ENCODE measurements around the gene PRDM7.
"Not testable (repeated sequence)": the region's sequence is repeated elsewhere in the genome, so short reads cannot be mapped to it uniquely, and the experiment has no call there.

PRDM7 gene

DNA sequence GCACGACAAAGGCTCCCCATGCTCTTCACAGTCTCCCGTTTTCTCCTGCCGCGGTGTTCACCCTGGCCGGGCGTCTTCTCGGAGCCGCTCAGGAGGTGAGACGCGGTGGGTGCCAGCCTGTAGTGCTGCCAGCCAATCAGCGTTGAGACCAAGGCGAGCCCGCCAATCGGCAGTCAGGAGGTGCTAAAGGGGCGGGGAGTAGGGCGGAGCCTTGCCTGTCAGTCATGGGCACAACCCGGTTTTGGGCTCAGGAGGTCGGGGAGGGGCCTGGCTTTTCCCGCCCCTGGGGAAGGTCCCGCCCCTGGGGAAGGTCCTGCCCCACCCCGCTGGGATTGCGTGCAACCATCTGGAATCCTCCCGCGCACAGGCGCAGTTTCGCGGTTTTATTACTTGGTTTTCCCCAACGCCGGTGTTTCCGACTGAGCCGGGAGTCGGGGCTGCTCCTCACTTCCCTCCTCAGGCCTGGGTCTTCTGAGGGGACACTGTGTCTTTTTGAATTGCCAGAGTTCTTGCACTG, at the start of gene PRDM7:
TSS of gene PRDM7 (minus strand) at position 92 of the 517 bp plus-strand sequence. CDS start 1,421 bp downstream, outside the sequence.
- DNase-seq (ENCODE audit: low spot score): peak; percentile 97

DNA sequence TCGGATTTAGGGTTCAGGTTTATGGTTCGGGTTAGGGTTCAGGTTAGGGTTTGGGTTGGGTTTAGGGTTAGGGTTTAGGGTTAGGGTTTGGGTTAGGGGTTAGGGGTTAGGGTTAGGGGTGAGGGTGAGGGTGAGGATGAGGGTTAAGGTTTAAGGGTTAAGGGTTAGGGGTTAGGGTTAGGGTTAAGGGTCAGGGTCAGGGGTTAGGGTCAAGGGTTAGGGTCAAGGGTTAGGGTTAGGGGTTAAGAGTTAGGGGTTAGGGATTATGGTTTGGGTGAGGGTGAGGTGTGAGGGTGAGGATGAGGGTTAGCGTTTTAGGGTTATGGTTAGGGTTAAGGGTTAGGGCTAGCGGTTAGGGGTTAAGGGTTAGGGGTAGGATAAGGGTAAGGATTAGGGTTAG, 44.7 kb upstream of the PRDM7 start:
- not testable (repeated sequence) for DNase-seq (ENCODE audit: low spot score)

DNA sequence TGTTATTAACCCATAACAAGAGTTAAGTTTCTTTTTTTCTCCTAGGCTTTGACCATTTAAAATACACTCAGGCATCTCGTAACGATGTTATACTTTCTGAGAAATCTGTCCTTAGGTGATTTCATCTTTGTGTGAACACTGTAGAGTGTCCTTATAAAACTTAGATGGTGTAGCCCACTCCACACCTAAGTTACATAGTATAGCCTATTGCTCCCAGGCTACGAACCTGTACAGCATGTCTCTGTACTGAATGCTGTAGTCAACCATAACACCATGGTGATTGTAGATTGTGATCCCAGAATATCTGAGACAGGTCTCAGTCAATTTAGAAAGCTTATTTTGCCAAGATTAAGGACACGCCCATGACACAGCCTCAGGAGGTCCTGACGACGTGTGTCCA, 30.5 kb upstream of the PRDM7 start:
- DNase-seq (ENCODE audit: low spot score): not testable (repeated sequence)

DNA sequence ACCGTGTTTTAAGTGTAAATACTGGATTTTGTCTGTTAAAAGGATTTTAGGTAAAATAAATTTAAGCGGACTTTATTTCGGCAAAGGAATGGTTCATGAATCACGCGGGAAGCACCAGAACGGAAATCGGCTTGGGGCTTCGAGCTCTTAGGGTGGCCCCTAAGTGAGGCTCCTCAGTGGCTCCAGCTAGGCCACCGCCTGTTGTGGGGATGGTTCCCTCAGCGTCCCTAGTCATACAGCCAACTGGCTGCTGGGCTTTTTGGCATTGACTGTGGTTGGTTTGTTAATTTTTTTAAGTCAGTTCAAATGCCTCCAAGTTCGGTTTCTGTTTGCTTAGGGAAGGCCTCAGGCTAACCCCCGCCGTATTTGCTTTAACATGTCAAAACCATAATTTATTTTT, 29.9 kb upstream of the PRDM7 start:
- not testable (repeated sequence) for DNase-seq (ENCODE audit: low spot score)

DNA sequence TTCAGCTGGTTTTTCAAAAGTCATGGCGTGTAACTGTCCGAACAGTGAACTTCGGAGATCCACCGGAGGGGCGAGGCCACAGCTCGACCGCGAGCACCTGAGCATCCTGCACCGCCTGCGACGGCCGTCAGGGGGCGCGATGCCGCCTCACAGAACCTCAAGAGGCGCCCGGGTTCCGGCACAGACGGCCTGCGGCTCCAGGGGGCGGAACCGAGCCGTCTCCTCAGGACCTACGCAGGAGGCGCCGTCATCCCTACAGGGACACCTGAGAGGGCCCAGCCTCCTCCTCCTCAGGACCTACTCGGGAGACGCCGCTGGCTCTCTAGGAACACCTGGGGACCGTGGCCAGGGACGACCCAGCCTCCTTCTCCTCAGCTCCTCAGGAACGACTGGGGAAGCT, 29.1 kb upstream of the PRDM7 start:
- peak; percentile 32 for DNase-seq (ENCODE audit: low spot score)

DNA sequence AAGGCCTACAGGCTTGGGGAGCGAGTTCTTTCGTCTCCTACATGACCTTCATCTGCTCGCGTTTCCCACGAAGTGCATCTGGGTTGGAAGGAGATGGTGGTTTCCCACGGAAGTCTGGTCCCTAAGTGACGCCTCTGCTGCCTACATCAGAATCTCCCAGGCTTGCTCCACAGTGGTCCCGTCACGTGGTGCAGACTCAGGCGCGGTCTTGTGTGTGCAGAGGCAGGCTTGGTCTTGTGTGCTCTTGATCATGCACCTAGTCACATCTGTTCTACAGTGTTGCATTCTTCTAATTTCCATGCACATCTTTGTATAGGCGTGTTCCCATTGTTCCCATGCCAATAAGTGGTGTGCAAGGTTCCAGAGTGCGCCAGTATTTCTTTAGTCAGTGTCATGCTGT, 27.6 kb upstream of the PRDM7 start:
- DNase-seq (ENCODE audit: low spot score): not testable (repeated sequence)

DNA sequence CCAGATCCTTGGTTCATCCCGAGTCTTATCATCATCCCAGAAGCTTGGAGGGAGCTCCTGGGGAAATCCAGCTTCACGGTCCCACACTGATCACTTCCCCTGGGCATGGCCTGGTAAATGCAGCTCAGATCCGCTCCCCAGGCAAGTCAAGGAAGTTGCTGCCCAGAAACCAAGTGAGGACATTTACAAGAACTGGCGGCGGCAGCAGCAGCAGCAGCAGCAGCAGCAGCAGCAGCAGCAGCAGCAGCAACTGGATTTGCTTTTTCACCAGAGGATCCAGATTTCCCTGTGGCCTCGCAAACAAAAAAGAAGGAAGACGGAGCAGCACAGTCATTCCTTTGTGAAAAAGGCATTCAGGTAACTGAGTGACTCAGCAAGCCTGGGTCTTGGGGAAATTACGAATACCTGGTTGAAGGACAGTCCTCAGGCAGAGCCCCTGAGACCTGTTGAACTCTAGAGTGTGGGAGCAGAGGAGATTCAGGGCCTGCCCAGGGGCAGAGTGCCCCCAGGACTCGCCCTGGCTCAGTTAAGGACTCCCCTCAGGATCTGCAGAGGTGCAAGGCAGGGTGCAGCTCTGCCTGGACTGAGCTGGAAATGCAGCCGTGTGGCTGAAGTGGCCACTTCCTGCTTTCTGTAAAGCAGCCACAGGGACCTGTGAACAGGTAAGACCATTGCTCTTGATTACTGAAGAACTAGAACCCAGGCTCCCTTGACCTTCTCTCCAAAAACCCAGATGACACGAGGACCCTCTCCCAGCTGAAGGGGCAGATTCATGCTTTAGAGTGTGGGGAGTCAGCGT, 25.2 kb upstream of the PRDM7 start:
- not testable (repeated sequence) for DNase-seq (ENCODE audit: low spot score)

DNA sequence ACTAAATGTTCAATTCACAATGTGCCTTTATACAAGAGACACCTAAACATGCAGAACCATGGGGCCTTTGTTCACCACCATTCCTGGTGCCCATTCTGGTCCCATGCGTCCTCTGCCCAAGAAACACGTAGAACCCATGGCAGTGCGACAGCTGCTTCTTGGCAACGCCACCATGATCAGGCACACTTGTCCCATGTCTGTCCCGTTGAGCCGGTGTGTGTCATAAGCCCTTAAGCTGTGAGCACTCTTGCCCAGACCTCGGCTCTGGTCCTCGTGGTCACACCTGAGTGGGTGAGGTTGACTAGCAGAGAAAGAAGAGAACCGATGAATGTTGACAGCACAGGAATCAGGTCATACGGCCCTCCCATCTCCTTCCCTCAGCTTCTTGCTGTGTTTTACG, 24.2 kb upstream of the PRDM7 start:
- DNase-seq (ENCODE audit: low spot score): not testable (repeated sequence)

DNA sequence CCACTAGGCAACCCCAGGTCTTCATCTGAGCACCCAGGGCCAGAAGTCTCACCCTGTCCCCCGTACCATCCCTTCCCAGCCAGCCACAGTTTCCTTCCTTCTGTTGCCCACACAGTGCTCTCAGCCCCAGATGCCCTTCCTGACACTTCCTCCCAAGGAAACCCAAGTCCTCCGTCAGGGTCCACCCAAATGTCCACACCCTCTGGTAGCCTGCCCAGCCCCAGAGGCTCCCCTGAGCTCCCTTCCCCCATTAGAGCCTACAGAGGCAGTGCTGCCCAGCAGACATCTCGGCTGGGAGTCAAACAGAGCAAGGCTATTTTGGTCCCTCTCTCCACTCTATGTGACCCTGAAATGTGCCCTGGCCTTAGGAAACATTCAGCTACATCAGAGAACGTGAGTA, 23.7 kb upstream of the PRDM7 start:
- DNase-seq (ENCODE audit: low spot score): not testable (repeated sequence)

DNA sequence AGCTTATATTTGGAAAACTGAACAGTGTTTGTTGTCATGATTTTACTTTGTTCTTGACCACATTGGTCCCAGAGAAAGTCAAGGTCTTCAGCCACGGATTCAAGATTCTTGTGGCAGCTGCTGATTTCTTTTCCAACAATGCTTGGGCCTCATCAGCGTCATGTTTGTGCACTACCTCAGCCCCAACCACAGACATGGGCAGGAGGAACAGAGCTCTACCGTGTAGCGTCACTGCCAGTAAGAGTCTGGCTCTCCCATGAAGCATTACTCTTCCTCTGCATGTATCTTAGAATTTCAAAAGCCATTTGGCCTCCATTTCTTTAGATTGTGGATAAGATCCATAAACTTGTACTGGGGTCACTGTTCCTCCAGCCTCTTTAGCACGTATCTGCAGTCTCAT, 23.1 kb upstream of the PRDM7 start:
- DNase-seq (ENCODE audit: low spot score): not testable (repeated sequence)

DNA sequence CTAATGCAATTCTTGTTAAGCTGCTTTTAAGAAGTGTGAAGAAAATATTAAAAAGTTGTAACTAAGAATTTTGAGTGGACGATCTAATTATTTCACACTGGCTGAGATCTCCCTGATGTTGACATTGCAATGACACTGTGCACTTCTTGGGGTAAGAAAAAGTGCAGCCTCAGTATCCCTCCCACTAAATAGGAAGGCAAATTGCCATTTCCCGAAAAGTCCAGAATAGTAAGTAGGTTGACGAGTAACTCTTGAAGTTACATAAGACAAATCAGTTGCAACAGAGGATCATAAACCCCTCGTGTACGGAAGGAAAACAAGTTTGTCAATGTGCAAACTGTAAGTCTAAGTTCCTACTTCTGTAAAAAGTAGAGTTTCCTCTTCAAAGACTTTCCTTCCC, 21.8 kb upstream of the PRDM7 start:
- not testable (repeated sequence) for DNase-seq (ENCODE audit: low spot score)

DNA sequence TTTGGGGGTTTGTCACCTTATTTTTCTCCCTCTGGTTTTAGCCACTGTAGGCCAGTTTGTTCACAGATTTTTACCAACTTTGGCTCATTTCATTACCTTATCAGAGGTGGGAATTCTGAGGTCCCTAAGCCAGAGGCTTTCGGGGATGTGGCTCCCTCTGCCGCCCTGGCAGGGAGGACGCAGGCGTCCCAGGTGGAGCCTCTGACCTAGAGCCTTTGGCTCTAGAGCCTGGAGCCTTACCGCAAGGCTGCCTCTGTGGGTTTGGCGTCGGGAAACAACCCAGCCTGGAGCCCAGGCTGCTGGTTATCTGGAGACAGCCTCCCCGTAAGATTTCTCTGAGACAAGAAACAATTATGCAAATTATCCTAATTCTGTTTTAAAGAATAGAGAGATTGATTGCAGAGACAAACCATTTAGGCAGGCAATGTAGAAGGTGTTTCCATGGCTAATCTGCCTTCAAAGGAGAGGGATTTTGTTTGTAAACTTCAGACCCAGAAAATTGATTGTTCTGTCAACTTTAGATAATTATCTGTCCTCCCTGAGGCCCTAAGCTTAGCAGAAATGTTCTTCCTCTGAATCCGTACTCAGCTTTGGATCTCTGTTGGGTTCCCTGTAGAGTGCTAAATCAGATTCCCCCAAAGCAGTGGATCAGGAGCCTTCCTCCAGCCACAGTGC, 20.0 kb upstream of the PRDM7 start:
- not testable (repeated sequence) for DNase-seq (ENCODE audit: low spot score)

DNA sequence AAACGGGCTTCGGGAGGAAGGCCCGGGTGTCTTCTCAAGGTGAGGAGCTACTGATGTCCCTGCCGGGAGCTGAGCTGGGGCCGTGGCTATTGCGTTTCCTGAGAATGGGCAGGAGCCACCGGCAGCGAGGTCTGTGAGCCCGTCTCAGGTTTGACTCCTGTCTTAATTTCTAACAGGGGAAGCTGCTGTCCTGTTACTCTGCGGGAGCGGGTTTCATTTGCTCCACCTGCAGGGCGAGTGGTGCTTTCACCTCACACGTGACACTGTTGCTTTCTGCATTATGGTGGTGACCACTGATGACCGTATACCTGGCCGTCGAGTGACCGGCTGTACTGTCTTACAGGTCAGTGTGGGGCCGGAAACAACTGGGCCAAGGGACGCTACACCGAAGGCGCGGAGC, 17.7 kb upstream of the PRDM7 start:
- not testable (repeated sequence) for DNase-seq (ENCODE audit: low spot score)

DNA sequence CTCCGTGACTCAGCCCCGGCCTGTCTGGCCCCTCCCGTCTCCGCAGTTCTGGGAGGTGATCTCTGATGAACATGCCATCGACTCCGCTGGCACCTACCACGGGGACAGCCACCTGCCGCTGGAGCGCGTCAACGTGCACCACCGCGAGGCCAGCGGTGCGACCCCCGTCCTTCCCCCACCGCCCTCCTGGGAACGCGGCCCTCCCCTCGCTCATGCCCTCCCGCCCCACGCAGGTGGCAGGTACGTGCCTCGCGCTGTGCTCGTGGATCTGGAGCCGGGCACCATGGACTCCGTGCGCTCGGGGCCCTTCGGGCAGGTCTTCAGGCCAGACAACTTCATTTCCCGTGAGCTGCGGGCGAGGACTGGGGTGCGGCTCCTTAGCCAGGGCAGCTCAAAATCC, 17.2 kb upstream of the PRDM7 start:
- not testable (repeated sequence) for DNase-seq (ENCODE audit: low spot score)

DNA sequence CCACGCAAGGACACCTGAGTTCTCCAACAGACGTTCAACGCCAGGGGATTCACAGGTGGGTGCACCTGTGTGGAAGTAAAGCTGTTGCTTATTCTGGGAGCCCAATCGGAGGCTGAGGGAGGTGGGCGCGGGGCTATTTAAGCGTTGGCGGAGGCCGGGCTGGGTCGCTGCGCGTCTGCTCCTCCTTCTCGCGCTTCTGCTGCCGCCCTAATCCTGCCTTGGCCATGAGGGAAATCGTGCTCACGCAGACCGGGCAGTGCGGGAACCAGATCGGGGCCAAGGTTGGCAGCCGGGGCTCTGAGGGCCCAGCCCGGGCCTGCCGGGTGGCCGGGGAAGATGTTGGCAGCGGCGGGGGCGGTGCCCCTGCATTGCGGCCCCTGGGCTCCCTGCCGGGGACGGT, 16.7 kb upstream of the PRDM7 start:
- DNase-seq (ENCODE audit: low spot score): not testable (repeated sequence)

DNA sequence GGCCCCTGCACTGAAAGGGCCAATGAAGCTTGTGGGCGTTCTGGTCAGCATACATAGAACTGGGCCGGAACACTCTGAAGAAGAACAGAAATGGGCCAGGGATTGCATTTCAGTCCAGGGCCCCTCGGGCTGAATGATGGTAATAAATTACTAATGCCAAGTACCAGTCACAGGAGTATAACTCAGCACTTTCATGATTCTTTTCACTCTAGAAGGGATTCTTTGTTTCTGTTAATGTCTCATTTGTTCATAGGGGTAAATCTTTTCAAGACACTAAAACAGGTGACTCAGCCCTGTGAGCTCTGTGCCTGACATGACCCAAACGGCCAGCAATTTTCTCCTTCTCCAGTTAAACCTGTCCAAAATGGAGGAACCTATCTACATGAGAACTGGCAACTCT, 15.7 kb upstream of the PRDM7 start:
- not testable (repeated sequence) for DNase-seq (ENCODE audit: low spot score)

DNA sequence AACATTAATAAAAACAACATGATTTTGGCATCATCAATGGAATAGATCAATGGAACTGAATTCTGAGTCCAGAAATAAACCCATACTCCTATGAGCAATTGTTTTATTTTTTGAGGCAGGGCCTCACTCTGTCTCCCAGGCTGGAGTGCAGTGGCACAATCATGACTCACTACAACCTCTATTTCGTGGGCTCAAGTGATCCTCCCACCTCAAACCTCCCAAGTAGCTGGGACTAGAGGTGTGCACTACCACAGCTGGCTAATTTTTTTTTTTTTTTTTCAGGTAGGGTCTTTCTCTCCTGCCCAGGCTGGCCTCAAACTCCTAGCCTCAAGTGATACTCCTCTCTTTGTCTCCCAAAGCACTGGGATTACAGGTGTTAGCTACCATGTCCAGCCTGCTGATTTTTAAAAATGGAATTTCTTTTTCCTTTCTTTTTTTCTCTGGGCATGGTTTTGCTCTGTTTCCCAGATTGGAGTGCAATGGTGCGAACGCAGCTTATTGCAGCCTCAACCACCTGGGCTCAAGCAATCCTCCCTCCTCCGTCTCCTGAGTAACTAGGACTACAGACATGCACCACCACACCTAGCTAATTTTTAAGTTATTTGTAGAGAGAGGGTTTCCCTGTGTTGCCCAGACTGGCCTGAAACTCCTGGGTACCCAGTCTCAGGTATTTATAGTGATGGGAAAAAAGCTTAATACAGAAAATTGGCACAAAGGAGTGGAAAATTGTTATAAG, 7.3 kb upstream of the PRDM7 start:
- no peak for DNase-seq (ENCODE audit: low spot score)

DNA sequence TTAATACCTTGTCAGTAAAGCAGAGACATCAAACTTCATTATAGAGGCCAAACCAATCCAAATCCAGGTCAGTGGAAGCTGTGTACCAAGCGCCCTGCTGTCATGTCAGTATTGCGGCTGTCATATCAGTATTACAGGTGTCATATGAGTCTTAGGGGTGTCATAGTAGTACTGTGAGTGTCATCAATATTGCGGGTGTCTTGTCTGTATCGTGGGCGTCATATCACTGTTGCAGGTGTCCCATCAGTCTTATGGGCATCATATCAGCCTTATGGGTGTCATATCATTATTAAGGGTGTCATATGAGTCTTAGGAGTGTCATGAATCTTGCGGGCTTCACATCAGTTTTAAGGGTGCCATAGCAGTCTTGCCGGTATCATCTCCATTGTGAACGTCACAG, 6.0 kb upstream of the PRDM7 start:
- no peak for DNase-seq (ENCODE audit: low spot score)

DNA sequence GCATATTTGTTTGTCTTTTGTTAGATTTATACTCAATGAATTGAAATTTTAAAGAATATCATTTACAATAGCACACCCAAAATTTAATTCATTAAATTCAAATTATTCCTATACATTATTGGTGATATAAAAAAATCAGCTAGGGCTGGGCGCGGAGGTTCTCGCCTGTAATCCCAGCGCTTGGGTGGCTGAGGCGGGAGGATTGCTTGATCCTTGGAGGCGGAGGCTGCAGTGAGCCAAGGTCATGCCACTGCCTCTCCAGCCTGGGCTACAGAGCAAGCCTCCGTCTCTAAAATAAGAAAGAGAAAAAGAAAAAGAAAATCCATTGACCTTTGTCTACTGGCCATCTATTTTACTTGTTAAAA, 4.5 kb upstream of the PRDM7 start:
- DNase-seq (ENCODE audit: low spot score): no peak

DNA sequence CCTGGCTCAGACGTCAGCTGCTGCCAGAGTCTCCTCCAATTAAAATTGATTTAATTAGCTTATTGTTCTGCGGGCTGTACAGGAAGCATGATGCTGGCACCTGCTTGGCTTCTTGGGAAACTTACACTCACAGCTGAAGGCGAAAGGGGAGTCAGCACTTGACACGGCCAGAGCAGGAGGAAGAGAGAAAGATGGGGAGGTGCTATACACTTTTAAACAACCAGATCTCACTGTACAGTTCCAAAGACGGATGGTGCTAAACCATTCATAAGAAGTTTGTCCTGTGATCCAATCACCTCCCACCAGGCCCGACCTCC, 1.4 kb upstream of the PRDM7 start:
- DNase-seq (ENCODE audit: low spot score): no peak

DNA sequence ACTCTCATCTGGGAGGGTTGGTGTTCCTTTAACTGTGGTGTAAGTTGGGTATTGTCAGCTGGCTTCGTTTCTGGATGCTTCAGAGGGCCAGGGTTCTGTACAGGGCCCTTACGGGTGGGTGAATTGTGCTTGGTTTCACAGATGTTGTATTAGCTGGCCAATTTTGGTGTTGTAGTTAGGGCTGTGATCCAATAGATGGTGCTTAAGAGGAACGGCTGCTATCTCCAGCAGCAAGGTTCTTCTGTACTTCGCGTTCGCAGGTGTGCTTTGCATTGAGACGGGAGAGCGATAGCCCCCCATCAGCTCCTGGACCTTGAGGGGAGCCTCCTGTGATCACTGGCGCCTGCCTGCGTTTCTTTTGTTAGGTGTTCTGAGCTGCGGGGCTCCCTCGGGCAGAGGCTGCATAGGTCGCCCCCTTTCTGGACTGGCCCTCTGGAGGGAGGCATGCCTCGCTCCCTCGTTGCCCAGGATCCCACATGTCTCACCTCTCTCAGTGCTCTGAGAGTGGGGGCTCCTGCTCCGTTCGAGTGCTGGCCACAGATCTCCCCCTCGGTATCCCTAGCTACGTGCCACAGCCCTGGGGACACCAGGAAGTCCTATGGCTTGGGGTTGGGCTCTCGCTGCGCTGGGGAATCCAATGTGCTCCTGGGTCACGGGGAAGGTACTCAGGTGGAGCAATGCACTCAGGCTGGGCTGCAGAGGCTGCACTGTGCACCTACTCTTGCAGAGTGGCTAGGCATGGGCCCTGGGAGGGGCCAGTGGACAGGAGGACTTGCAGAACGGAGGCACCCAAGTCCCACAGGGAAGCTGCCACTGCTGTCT, 837 bp upstream of the PRDM7 start:
- peak; percentile 83 for DNase-seq (ENCODE audit: low spot score)
